Rectal smooth muscle tissue (tissue), 1 donor: Measurements from ENCODE around the gene CACNA1G.

ENCODE experiments used
- H3K27ac ChIP-seq: one replicate; pipeline ENCODE4 v1.7.0; 2013; ENCODE audit warnings: low read depth, low read length, inconsistent platforms
- H3K27me3 ChIP-seq: one replicate; pipeline ENCODE4 v1.7.0; 2013; ENCODE audit warnings: low read length; ENCODE audit not compliant: control insufficient read depth, insufficient read depth
- H3K36me3 ChIP-seq: one replicate; pipeline ENCODE4 v1.7.0; 2013; ENCODE audit warnings: low read length; ENCODE audit not compliant: control insufficient read depth, insufficient read depth
- H3K4me1 ChIP-seq: one replicate; pipeline ENCODE4 v1.7.0; 2013; ENCODE audit warnings: low read length; ENCODE audit not compliant: control insufficient read depth, insufficient read depth
- H3K4me3 ChIP-seq: one replicate; pipeline ENCODE4 v1.7.0; 2013; ENCODE audit warnings: low read length
- H3K9ac ChIP-seq: one replicate; pipeline ENCODE4 v1.7.0; 2013; ENCODE audit warnings: low read length

Gene CACNA1G

DNA sequence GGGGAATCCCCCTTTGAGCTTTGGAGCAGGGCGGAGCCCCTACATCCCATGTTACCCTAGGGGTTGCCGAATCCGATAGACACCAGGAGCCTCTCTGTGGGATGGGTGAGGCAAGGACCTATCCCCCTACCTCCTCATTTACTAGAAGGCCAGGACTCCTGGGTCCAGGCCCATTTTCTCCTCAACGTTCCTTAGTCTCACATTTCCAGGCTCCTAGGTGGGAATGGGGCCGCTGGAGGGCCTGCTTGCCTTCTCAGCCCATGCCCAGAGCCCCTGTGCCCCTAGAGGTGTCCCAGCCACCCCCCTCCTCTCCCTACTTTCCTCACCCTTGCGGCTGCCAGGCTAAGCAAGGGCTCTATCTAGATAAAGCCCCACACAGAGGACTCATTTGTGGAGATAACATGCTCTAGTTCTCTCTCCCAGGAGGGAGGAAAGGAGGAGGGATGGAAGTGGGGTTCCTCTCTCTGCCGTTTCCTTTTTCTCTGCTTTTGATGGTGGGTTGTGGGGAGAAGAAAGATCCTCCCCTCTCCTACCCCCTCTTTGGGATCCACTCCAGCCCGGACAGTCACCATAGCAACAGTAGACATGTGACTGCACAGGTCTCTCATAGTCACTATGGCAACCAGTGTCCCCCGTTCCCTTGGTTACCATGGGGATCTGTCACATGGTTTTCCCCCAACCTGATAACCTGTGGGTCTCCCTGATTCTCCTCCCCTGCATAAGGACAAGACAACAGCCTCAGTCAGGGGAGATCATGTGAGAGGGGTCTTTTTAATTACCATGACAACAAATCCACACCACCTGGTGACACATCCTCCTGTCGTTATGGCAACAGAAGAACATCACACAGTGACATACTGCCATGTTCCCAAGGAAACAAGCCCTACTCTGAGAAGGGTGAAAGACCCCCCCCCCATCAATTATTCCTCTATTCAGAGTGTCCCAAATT lies 5.2 kb downstream of the CACNA1G start:
- Histone ChIP-seq H3K27ac (no peak overlapping the region), H3K9ac (no peak overlapping the region), H3K4me1 (no peaks in the 10 kb centered on the region), H3K27me3 (peaks cover 26% of the 10 kb centered on the region), H3K36me3 (no peaks in the 10 kb centered on the region), H3K4me3 (no peak overlapping the region)

- Histone ChIP-seq H3K9ac (no peak overlapping the region), H3K27ac (no peak overlapping the region), H3K27me3 (peaks cover 24% of the 10 kb centered on the region), H3K36me3 (no peaks in the 10 kb centered on the region), H3K4me3 (no peak overlapping the region), H3K4me1 (no peaks in the 10 kb centered on the region)
These were observed 6.4 kb downstream of the CACNA1G start for GRCh38 chr17:50566886-50567285.

GRCh38 chr17:50568659-50569058 lies 8.1 kb downstream of the CACNA1G start:
- H3K36me3 ChIP-seq = no peaks in the 10 kb centered on the region
- no peak overlapping the region for H3K9ac ChIP-seq
- H3K27ac ChIP-seq = no peak overlapping the region
- peaks cover 9% of the 10 kb centered on the region for H3K27me3 ChIP-seq
- H3K4me3 ChIP-seq = no peak overlapping the region
- H3K4me1 ChIP-seq = no peaks in the 10 kb centered on the region

DNA sequence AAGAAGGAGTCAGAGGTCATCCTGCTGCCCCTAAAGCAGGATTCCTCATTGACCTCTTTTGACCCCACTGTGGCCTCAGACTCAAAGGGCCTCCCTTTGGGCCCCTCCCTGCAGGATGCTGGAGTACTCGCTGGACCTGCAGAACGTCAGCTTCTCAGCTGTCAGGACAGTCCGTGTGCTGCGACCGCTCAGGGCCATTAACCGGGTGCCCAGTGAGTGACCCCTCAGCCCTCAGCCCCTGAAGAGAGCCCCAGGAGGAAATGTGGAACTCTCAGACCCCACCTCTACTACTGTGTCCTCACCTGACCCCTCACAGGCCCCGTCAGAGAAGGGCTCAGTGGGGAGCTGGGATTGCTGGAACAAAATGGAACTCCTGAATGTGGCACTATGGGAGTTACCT lies 9.1 kb downstream of the CACNA1G start:
- no peaks in the 10 kb centered on the region for H3K36me3 ChIP-seq
- H3K4me3 ChIP-seq = no peak overlapping the region
- H3K9ac ChIP-seq = no peak overlapping the region
- H3K27me3 ChIP-seq = peaks cover 4% of the 10 kb centered on the region
- no peaks in the 10 kb centered on the region for H3K4me1 ChIP-seq
- no peak overlapping the region for H3K27ac ChIP-seq

- Histone ChIP-seq H3K4me1 (no peaks in the 10 kb centered on the region), H3K9ac (no peak overlapping the region), H3K36me3 (no peaks in the 10 kb centered on the region), H3K27ac (no peak overlapping the region), H3K4me3 (no peak overlapping the region), H3K27me3 (peaks cover 4% of the 10 kb centered on the region)
These were observed 9.5 kb downstream of the CACNA1G start for GRCh38 chr17:50570032-50570431.

DNA sequence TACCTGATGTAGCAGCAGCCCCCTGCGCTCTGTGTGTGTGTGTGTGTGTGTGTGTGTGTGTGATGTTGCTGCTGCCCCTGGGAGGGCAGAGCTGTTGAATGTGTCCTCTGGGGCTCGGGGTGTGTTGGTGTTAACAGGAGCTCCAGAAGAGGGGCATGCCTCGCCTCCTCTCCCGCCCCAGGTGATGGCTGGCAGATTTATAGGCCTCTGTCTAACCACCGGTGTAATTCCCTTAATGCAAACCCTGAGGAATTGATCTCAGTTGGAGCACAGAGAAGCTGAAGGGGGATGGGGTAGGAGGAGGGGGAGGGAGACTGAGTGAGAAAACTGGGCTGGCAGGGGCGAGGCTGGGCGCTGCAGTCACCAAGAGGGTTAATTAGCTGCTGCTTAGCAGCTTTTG lies 10.0 kb downstream of the CACNA1G start:
- Histone ChIP-seq H3K27ac (no peak overlapping the region), H3K27me3 (peaks cover 4% of the 10 kb centered on the region), H3K36me3 (no peaks in the 10 kb centered on the region), H3K4me1 (no peaks in the 10 kb centered on the region), H3K9ac (no peak overlapping the region), H3K4me3 (no peak overlapping the region)

DNA sequence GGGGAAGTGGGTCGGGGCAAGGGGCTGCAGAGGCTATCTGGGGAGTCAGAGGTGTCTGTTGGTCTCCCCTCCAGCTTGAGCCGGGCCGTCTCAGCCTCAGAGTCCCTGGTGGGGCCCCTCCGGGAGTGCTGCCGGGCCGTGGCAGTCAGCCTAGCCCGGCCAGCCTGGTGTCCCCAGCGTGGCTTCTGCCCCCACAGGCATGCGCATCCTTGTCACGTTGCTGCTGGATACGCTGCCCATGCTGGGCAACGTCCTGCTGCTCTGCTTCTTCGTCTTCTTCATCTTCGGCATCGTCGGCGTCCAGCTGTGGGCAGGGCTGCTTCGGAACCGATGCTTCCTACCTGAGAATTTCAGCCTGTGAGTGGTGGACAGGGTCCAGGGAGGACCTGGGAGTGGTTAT lies 11.2 kb downstream of the CACNA1G start:
- no peak overlapping the region for H3K4me3 ChIP-seq
- H3K9ac ChIP-seq = no peak overlapping the region
- no peak overlapping the region for H3K27ac ChIP-seq
- no peaks in the 10 kb centered on the region for H3K27me3 ChIP-seq
- H3K36me3 ChIP-seq = no peaks in the 10 kb centered on the region
- H3K4me1 ChIP-seq = no peaks in the 10 kb centered on the region

DNA sequence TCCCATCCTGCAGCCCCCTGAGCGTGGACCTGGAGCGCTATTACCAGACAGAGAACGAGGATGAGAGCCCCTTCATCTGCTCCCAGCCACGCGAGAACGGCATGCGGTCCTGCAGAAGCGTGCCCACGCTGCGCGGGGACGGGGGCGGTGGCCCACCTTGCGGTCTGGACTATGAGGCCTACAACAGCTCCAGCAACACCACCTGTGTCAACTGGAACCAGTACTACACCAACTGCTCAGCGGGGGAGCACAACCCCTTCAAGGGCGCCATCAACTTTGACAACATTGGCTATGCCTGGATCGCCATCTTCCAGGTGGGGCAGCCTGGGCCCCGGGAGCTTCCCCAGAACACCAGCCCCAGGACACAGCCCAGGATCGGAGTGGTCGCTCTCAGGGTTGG lies 12.0 kb downstream of the CACNA1G start:
- Histone ChIP-seq H3K27ac (no peak overlapping the region), H3K36me3 (no peaks in the 10 kb centered on the region), H3K4me3 (no peak overlapping the region), H3K27me3 (no peaks in the 10 kb centered on the region), H3K9ac (no peak overlapping the region), H3K4me1 (no peaks in the 10 kb centered on the region)

DNA sequence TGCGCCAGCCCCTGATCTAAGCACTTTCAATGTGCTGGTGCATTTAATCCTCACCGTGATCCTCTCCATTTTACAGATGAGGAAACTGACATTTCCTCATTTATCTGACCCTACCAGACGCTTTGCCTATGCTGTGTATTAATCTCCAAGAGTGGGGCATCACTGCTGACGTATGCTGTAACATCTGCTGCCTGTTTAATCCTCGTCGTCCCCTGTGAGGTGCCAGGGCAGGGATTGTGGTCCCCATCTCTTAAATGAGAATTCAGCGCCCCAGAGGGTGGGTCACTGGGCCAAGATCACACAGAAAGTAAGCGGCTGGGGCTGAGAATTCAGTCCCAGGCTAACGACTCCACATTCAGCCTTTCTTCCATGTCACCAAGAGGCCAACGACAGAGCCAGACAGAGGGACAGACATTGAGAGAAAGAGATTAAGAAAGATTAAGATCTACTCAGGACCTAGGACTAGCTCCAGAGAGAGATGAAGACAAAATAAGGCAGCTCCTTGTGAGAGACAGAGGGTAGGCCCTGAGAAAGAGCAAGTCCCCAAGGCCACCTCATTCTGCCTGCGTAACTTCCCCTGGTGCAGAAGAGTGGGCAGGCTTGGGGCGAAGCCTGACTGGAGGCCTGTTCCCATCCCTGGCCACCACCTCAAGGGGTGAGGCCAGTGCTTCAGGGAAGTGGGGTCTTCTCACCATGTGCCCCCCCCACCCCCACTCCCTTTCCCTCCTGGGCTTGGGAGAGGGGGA lies 13.5 kb downstream of the CACNA1G start:
- no peak overlapping the region for H3K4me3 ChIP-seq
- no peak overlapping the region for H3K27ac ChIP-seq
- no peaks in the 10 kb centered on the region for H3K36me3 ChIP-seq
- H3K4me1 ChIP-seq = no peaks in the 10 kb centered on the region
- H3K27me3 ChIP-seq = no peaks in the 10 kb centered on the region
- H3K9ac ChIP-seq = no peak overlapping the region

GRCh38 chr17:50575581-50576210 lies 15.2 kb downstream of the CACNA1G start:
- Histone ChIP-seq H3K27ac (no peak overlapping the region), H3K4me1 (no peaks in the 10 kb centered on the region), H3K36me3 (no peaks in the 10 kb centered on the region), H3K9ac (no peak overlapping the region), H3K27me3 (no peaks in the 10 kb centered on the region), H3K4me3 (no peak overlapping the region)

- no peaks in the 10 kb centered on the region for H3K4me1 ChIP-seq
- H3K4me3 ChIP-seq = no peak overlapping the region
- H3K27ac ChIP-seq = no peak overlapping the region
- H3K9ac ChIP-seq = no peak overlapping the region
- H3K27me3 ChIP-seq = no peaks in the 10 kb centered on the region
- H3K36me3 ChIP-seq = no peaks in the 10 kb centered on the region
These were observed 16.3 kb downstream of the CACNA1G start for GRCh38 chr17:50576864-50577263.

- Histone ChIP-seq H3K4me3 (no peak overlapping the region), H3K36me3 (no peaks in the 10 kb centered on the region), H3K27ac (no peak overlapping the region), H3K4me1 (no peaks in the 10 kb centered on the region), H3K27me3 (no peaks in the 10 kb centered on the region), H3K9ac (no peak overlapping the region)
These were observed 17.0 kb downstream of the CACNA1G start for GRCh38 chr17:50577451-50577954.
